ENCODE results near the gene ARFGEF3.
"Not testable (repeated sequence)": the region's sequence is repeated elsewhere in the genome, so short reads cannot be mapped to it uniquely, and the experiment has no call there.

Gene ARFGEF3, protein sequence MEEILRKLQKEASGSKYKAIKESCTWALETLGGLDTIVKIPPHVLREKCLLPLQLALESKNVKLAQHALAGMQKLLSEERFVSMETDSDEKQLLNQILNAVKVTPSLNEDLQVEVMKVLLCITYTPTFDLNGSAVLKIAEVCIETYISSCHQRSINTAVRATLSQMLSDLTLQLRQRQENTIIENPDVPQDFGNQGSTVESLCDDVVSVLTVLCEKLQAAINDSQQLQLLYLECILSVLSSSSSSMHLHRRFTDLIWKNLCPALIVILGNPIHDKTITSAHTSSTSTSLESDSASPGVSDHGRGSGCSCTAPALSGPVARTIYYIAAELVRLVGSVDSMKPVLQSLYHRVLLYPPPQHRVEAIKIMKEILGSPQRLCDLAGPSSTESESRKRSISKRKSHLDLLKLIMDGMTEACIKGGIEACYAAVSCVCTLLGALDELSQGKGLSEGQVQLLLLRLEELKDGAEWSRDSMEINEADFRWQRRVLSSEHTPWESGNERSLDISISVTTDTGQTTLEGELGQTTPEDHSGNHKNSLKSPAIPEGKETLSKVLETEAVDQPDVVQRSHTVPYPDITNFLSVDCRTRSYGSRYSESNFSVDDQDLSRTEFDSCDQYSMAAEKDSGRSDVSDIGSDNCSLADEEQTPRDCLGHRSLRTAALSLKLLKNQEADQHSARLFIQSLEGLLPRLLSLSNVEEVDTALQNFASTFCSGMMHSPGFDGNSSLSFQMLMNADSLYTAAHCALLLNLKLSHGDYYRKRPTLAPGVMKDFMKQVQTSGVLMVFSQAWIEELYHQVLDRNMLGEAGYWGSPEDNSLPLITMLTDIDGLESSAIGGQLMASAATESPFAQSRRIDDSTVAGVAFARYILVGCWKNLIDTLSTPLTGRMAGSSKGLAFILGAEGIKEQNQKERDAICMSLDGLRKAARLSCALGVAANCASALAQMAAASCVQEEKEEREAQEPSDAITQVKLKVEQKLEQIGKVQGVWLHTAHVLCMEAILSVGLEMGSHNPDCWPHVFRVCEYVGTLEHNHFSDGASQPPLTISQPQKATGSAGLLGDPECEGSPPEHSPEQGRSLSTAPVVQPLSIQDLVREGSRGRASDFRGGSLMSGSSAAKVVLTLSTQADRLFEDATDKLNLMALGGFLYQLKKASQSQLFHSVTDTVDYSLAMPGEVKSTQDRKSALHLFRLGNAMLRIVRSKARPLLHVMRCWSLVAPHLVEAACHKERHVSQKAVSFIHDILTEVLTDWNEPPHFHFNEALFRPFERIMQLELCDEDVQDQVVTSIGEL (N-terminal part only)

DNA sequence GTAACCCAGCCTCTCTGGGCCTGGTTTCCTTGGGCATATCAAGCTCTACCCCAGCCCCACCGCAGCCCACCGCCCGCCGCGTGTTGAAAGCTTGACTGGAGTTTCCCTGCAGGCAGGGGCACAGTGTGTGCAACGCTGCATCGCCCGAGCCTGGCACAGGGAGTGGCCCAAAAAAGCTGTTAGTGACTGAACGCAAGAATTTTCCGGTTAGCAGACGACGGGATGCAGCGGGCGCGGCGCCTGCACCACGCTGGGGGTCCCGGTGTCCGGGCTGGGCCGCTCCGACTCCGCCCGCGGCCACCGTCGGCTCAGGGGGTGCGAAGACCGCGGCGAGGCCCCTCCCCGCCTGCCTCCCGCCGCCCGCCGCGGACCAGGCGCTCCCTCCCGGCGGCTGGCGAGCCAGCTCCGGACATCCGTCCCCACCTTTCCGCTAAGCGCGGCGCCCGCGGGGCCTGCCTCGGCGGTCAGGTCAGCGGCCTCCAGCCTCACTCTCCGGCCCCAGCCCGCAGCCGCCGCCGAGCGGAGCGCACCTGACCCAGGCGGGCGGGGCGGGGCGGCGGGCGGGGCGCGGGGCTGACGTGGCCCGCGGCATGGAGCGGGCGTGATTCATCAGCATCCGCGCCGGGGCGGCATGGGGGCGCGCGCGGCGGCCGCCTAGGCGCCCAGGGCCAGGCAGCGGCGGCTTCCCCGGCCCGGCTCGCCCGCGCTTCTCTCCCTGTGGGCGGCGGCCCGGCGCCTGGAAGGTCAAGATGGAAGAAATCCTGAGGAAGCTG, at the start of gene ARFGEF3:
Gene ARFGEF3, plus strand, starts transcription at position 602 of the 773 bp plus-strand sequence. Its CDS starts 148 bp downstream, at position 750.
- peak in 1 of 2 experiments; percentile 57 for DNase-seq

DNA sequence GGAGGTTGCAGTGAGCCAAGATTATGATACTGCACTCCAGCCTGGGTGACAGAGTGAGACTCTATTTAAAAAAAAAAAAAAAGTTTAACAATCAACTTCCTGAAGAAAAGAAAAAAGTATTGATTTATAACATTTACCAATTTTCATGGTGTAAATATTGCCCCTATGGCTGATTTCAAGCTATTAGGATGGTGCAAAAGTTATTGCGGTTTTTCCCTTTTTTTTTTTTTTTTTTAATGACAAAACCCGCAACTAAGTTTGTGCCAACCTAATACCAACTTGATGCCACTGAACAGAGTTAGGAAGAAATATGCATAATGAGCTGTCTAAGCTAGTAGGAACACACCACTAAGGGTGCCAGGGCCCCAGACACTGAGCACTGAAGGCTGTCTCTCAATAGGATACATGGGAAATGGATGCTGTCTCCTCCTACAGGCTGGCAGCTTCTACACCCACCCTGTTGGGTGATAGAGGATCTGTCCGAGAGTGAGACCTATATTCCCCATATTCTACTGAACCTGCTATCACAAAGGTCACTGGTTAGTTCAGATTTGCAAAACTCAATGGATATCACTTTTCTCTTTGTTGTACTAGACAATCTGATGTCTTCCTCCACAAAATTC, 48.0 kb upstream of the ARFGEF3 start:
- DNase-seq = no peak

DNA sequence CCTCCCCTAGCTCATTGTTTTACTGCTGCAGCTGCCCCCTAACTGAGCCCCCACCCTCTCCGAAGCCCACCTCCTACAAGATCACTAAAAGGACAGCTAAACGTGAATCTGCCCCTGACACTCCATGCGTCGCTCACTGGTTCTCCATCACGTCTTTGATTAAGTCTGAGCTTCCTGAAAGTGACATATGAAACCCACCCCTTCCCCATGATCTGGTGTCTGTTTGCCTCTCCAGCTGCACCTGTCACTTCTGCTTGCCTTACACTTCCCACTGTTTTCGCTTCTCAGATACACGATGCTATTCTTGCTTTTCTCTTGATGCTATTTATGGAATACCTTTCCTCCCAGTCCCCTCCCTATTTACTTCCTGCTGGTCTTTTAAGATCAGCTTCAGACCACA, 46.5 kb upstream of the ARFGEF3 start:
- no peak for DNase-seq

DNA sequence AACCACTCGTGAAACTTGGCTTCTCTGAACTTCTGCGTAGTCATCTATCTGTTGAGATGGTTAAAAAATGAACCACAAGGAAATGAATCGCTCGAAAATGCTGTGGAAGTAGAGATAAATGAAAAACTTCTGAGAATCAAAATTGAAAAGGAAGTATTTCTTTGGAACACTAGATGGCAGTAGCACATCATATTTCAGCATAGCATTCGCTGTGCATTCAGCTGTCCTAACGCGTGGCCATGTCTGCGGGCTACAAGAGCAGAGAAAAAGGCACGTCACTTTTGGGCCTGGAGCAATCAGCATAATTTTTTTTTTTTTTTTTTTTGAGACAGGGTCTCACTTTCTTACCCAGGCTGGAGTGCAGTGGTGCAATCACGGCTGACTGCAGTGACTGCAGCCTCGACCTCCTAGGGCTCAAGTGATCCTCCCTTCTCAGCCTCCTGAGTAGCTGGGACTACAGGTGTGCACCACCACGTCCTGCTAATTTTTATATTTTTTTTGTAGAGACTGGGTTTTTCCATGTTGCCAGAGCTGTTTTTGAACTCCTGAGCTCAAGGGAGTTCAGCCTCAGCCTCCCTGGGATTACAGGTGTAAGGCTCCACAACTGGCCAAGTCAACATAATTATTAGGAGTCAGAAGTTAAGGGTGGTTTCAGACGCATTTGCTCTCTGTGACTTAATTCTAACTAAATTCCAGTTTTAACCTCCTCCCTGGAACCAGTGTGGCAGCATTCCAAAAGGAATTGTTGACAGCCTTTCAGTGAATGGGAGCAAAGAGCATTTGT, 45.7 kb upstream of the ARFGEF3 start:
- peak; percentile 55 to 74 for DNase-seq

DNA sequence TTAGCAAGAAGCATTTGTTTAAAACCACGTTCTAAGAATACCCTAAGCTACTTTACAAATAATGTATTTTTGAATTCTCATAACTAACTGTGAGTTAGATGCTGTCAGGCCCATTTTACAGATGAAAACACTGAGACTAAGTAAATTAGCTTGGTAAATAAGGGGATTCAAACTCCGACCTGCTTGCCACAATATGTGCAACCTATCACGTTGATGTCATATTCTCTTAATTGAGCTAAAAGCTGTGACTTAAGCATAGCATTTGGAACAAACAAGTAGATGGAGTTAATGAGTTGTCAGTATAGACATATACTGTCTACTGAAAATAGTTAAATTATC, 45.1 kb upstream of the ARFGEF3 start:
- no peak for DNase-seq

DNA sequence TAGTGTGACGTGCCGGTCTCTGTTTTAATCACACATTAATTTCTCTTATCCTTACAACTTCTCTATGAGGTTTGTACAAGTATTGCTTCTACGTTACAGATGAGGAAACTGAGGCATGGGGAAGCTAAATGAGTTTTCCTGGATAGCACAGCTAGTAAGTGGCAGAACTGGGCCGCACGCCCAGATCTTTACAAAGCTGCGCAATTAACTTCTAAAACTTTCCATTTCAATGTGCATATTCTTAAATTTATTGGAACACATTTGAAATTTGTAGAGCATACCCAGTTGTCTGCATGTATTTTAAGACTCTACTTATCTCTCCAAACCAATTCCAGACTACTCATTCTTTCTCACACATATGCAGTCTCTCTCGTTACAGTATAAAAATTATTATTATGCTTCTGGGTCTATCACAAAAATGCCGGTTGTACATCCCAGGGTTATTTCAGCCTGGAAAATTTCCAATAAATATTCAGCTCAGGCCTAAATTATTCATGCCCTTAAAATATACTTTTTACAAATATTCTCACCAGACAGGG, 44.3 kb upstream of the ARFGEF3 start:
- DNase-seq = no peak

DNA sequence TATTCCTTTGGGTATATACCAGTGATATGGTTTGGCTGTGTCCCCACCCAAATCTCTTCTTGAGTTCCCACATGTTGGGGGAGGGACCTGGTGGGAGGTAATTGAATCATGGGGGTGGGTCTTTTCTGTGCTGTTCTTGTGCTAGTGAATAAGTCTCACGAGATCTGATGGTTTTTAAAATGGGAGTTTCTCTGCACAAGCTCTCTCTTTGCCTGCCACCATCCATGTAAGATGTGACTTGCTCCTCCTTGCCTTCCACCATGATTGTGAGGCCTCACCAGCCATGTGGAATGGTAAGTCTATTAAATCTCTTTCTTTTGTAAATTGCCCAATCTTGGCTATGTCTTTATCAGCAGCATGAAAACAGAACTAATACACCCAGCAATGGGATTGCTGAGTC, 42.5 kb upstream of the ARFGEF3 start:
- not testable (repeated sequence) for DNase-seq

DNA sequence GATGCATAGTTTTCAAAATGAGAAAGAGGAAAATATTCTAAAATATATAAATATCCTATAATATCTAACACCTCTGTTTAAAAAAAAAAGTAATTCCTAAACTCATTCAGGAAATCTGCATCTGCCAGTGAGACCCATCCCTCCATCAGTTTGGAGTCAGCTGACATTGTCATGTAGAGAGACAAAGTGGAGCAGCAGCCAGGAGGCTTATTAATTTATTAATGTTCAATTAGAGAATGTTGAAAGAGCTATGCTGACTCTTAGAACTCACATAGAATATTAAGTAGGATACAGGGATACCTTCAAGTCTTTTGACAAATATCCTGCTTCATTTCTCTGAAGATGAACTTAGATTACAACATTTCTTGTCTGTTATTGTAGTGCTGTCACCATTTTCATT, 41.8 kb upstream of the ARFGEF3 start:
- no peak for DNase-seq

DNA sequence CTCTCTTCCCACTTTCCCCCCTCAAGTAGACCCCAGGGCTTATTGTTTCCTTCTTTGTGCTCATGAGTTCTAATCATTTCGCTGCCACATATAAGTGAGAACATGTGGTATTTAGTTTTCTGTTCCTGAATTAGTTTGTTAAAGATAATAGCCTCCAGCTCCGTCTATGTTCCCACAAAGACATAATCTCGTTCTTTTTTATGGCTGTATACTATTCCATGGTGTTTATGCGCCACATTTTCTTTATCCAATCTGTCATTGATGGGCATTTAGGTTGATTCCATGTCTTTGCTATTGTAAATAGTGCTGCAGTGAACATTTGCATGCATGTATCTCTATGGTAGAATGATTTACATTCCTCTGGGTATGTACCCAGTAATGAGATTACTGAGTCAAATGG, 37.6 kb upstream of the ARFGEF3 start:
- no peak for DNase-seq

DNA sequence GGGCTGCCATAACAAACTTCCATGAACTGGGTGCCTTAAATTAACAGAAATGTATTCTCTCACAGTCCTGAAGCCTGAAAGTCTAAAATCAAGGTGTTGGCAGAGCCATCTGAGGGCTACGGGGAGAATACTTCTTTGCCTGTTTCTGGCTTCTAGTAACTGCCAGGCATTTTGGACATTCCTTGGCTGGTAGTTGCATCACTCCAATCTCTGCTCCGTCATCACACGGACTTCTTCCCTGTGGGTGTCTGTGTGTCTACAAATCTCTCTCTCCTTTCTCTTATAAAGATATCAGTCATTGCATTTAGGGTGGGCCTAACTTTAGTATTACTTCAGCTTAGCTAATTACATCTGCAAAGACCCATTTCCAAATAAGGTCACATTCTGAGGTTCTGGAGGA, 33.6 kb upstream of the ARFGEF3 start:
- DNase-seq = no peak

DNA sequence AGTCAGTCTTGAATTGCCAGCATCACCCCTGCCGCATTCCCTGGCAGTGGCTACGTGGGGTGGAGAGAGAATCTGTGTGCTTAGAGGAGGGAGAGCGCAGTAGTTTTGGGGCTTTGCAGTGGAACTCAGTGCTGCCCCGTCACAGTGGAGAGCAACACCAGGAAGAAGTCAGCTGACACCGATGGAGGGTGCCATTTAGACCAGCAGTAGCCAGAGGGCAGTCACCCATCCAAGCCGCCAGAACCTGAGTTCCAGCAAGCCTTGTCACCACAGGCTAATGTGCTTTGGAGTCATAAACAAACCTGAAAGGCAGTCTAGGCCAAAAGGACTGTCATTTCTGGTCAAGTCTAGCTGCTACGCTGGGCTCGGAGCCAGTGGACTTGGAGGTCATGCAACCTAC, 32.5 kb upstream of the ARFGEF3 start:
- no peak for DNase-seq

DNA sequence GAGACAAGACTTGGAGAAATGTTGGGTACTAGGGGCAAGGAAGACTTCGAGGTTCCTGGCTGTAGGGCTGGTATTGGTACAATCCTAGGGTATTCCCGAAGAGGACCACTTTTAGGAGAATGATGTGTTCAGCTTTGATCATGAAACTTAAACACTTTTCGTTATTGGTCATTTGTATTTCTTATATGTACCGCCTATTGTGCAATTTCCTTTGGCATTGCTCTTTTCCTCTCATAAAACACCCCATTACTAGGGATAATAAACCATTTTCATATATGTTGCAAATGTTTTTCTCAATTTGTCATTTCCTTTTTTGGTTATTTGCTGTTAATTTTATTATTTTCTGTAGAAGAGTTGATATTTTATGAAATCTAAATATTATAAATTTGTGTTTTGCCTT, 18.9 kb upstream of the ARFGEF3 start:
- DNase-seq = no peak

DNA sequence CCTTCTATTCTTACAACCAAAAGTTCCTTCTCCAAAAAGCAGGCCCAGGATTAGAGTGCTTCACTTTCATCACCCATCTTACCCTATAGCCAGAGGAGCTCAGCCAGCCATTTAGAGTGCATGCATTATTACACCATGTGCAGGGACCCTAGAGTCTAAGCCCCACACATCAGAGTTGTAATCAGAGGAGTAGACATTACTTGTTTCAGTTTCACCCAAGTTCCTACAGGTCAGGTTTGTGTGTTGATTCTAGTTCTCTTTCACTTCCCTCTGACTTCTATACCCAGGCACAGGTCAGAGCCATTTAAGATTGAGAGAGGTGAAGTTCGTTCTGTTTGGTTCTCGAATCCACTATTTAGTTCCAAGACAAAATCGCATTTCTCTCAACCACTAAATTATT, 16.3 kb upstream of the ARFGEF3 start:
- no peak for DNase-seq

DNA sequence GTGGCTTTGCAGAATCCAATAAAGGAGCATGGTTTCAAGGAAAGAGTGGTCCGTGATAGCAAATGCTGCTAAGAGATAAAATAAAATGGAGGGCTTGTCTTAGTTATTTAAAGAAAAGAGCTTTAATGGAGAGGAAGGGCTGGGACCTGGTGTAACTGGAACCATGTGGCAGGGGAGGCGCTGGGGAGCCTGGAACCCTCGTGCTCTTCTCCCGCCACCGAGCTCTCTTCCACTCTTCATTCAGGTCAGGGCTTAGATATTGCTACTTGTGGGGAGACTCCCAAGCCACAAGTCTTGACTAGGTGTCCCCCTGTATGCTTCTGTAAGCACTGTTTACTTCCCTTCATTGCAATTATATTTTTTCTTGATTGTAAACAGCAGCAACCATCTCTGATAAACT, 15.2 kb upstream of the ARFGEF3 start:
- no peak for DNase-seq

DNA sequence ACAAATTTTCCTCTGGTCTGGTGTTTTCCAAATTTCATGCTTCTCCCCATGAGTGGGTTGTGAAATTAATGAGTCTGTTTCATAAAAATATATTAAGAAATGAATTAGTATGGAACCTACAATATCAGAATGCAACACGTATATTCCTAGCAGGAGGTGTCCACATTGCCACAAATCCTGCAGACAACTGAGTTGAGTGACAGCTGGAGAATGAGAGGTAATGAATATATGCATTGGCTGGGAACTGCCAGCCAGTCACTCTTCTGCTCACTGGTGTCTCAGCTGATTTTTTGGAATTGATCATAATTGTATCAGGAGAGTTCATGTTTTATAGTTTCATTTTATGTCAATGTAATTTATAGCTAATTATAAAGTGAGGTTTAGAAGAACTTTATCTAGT, 6.3 kb upstream of the ARFGEF3 start:
- no peak for DNase-seq

DNA sequence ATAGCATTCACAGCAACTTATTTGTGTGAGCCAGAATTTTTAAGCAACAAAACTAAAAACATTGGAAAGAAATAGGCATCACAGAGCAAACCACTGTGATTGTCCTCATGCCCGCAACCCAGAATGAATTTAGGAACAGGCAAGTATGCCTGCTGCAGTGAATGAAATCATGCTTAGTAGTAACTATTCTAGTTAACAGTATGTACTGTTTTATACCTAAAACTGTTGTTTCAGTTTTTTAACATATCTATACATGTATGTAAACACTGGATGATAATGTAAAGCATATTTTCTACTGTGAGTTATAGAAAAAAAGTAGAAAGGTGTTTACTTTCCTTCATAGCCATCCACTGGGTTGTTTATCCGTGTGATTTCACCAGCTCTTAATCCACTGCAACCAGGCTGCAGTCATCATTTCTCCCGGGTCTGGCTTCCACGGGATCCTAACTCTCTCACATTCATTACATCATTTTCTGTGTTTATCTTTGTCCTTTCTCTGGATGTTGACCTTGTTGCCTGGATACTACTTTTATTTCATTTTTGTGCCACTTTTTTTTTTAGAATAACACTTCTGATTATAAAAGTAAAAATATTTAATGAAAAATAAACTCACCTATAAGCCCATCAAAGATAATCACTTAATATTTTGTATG, 3.6 kb upstream of the ARFGEF3 start:
- DNase-seq = no peak

DNA sequence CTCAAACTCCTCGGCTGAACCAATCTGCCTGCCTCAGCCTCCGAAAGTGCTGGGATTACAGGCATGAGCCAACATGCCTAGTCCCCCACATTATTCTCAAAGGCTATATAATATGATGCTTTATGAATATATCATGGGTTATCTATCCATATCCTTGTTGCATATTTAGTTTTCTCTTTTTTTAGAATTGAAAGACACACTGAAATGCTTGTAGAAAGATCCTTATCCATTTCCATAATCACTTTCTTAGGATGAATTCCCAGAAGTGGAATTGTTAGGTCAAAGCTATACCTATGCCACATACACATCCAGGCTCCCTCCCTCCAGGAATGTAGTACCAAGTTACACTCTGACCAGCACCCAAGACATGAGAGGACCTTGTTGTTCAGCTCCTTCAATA, 2.5 kb upstream of the ARFGEF3 start:
- no peak for DNase-seq

DNA sequence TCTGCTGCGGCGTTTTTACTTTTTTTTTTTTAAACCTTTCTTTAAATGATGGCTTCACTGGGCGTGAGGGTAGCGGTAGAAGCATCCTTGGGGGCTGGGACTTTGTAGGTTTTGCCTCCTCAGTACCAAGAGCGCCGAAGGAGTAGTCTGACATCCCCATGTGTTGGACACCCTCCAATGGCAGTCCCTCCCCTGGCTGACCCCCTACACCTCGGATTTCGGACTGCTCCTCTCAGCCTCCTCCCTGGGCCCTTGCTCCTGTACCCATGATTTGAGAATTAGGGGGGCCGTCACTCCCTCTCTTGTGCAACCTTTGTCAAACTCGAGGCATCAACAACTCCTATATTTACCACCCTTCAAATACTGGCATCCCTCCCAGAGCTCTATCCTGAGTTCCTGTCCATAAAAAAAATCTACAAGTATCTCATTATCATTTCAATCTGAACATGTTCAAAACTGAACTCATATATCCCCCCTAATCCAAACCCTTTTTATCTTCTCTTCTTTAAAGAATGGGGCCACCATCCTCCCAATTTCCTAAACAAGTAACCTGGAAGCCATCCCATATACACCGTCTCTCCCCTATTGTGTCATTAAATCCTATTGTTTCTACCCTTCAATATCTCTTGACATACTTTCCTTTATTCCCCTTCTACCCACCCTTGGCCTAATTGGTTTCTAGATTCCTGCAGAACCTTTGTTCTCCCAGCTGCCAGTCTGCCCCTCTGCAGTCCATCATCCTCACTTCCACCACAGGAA, 1.2 kb upstream of the ARFGEF3 start:
- DNase-seq = no peak

DNA sequence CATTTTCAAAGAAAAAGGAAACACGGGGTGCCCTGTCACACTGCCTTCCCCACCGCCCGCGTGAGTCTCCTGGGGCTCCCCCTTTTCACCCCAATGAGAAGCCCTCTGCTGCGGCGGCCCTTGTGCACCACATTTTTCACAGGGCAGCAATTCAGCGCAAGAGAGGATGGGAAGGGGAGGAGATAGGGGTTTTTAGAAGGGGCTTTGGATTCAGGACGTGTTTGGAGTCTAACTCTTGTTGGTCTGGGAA, 726 bp upstream of the ARFGEF3 start:
- DNase-seq = no peak
